Natural killer cell (primary cell): Measurements from ENCODE around the gene OBSCN. TPM values are rescaled to one million over a fixed set of nuclear protein-coding genes. Genes with fewer than 3 reads are reported as not detected.
"Not testable (repeated sequence)": the region's sequence is repeated elsewhere in the genome, so short reads cannot be mapped to it uniquely, and the experiment has no call there.

Source experiments
- ATAC-seq, 3 donors: fragments of 150-1000 bp in 2 of 3; fragments of 200-7000 bp in 1 of 3; cut with Tn5 transposase; 1 replicate in 1 of 3; 2 replicates in 2 of 3; pipeline ENCODE4 v1.10.0; 2021; ENCODE audit warnings: mild to moderate bottlenecking in 2 of 3, moderate library complexity in 2 of 3
- DNase-seq, 2 donors: peaks; one replicate each; pipeline versions ENCODE4 v3.0.0 to v3.0.0-alpha.2; 2013 to 2021; ENCODE audit warnings: mixed read lengths in 1 of 2
- H3K27ac ChIP-seq: one replicate; pipeline ENCODE4 v1.5.1; 2013; ENCODE audit warnings: mild to moderate bottlenecking, low read length
- H3K27me3 ChIP-seq: one replicate; pipeline ENCODE4 v1.6.1; 2013; ENCODE audit warnings: low read length; ENCODE audit not compliant: control insufficient read depth, insufficient read depth
- H3K36me3 ChIP-seq: one replicate; pipeline ENCODE4 v1.6.1; 2013; ENCODE audit warnings: low read length; ENCODE audit not compliant: control insufficient read depth, insufficient read depth
- H3K4me1 ChIP-seq: one replicate; pipeline ENCODE4 v1.6.1; 2013; ENCODE audit warnings: low read length; ENCODE audit not compliant: control insufficient read depth, insufficient read depth
- H3K4me3 ChIP-seq: one replicate; pipeline ENCODE4 v1.5.1; 2013; ENCODE audit warnings: low read length
- H3K9me3 ChIP-seq: one replicate; pipeline ENCODE4 v1.6.1; 2013; ENCODE audit warnings: low read length; ENCODE audit not compliant: control insufficient read depth, insufficient read depth
- H3K27ac Mint-ChIP-seq, 2 donors: one replicate each; pipeline ENCODE4 v1.8.0; 2022; ENCODE audit warnings: mild to moderate bottlenecking in 2 of 2, mixed read lengths in 2 of 2, moderate library complexity in 1 of 2
- H3K27me3 Mint-ChIP-seq, 2 donors: one replicate each; pipeline ENCODE4 v1.8.0; 2022; ENCODE audit warnings: low read depth in 2 of 2, mixed read lengths in 2 of 2
- H3K36me3 Mint-ChIP-seq: one replicate; pipeline ENCODE4 v1.8.0; 2022; ENCODE audit warnings: mixed read lengths
- H3K4me1 Mint-ChIP-seq, 2 donors: one replicate each; pipeline ENCODE4 v1.8.0; 2022; ENCODE audit warnings: mixed read lengths in 2 of 2
- H3K4me3 Mint-ChIP-seq: one replicate; pipeline ENCODE4 v1.8.0; 2022; ENCODE audit warnings: mild to moderate bottlenecking, moderate library complexity, mixed read lengths
- H3K9me3 Mint-ChIP-seq, 2 donors: one replicate each; pipeline ENCODE4 v1.8.0; 2022; ENCODE audit warnings: mixed read lengths in 2 of 2
- CTCF ChIP-seq: fragments of 200-600 bp; IDR thresholded peaks from one replicate; pipeline ENCODE4 v1.8.0; 2022; ENCODE audit warnings: antibody characterized with exemption
- WGBS: methylation state at CpG from one replicate; pipeline ENCODE4 v1.1.7; 2013; ENCODE audit warnings: missing lambda C conversion rate; ENCODE audit not compliant: insufficient coverage; 5-methylcytosine and 5-hydroxymethylcytosine counted together
- intact Hi-C: fragments of 100-400 bp; cut with micrococcal nuclease; formaldehyde crosslinking; loops from one replicate; pipeline ENCODE4 v1.14.2; 2022
- total RNA-seq, 4 donors: library from RNA; stranded (reverse); fragments of 120-200 nt in 1 of 4; gene quantifications; one replicate each; pipeline versions ENCODE4 v1.2.3 to v1.2.4, GENCODE V29; 2013 to 2022

OBSCN gene
- total RNA-seq, 3 donors from 2014 or later (not counting 1 experiment from before 2014, with no cell fraction given) = 9.6 to 30.0 (median 14.3) TPM

- Histone ChIP-seq H3K27me3 (no peaks in the 10 kb centered on the region), H3K27ac (no peak overlapping the region), H3K4me3 (no peak overlapping the region), H3K9me3 (no peaks in the 10 kb centered on the region), H3K4me1 (no peaks in the 10 kb centered on the region), H3K36me3 (no peaks in the 10 kb centered on the region)
- DNase-seq = no peak
- H3K4me1 Mint-ChIP-seq = no peaks in the 10 kb centered on the region
- H3K9me3 Mint-ChIP-seq = no peaks in the 10 kb centered on the region
- H3K4me3 Mint-ChIP-seq = no peak overlapping the region
- no peaks in the 10 kb centered on the region for H3K27me3 Mint-ChIP-seq
- no peak for ATAC-seq
- no peak for TF ChIP-seq CTCF
- intact Hi-C loops = no loop called here
- 88% methylated on average over 10 of the region's 10 CpGs for WGBS
- no peaks in the 10 kb centered on the region for H3K36me3 Mint-ChIP-seq
- H3K27ac Mint-ChIP-seq = no peak overlapping the region
Observed at GRCh38 chr1:228226956-228227791, 19.3 kb downstream of the OBSCN start.

GRCh38 chr1:228228147-228228546 is 20.3 kb downstream of the OBSCN start:
- intact Hi-C loops, H3K4me1 ChIP-seq, H3K9me3 ChIP-seq, H3K27me3 Mint-ChIP-seq, H3K27ac ChIP-seq, H3K9me3 Mint-ChIP-seq, H3K36me3 ChIP-seq, H3K27ac Mint-ChIP-seq, H3K4me1 Mint-ChIP-seq, H3K27me3 ChIP-seq, DNase-seq, H3K4me3 Mint-ChIP-seq, H3K4me3 ChIP-seq, ATAC-seq, H3K36me3 Mint-ChIP-seq: not testable (repeated sequence)
- 91% methylated on average over 5 of the region's 5 CpGs for WGBS

- Histone ChIP-seq H3K27me3 (no peaks in the 10 kb centered on the region), H3K36me3 (no peaks in the 10 kb centered on the region), H3K9me3 (no peaks in the 10 kb centered on the region), H3K27ac (no peak overlapping the region), H3K4me1 (no peaks in the 10 kb centered on the region), H3K4me3 (no peak overlapping the region)
- WGBS = 81% methylated on average over 4 of the region's 5 CpGs
- Mint-ChIP-seq H3K36me3 (peaks cover 11% of the 10 kb centered on the region), H3K27me3 (no peaks in the 10 kb centered on the region), H3K4me3 (no peak overlapping the region), H3K9me3 (no peaks in the 10 kb centered on the region), H3K27ac (no peak overlapping the region), H3K4me1 (no peaks in the 10 kb centered on the region)
- DNase-seq (no peak), ATAC-seq (no peak)
- intact Hi-C loops = no loop called here
- no peak for TF ChIP-seq CTCF
Observed at GRCh38 chr1:228228601-228229074, 20.8 kb downstream of the OBSCN start.

GRCh38 chr1:228231189-228231588 is 23.3 kb downstream of the OBSCN start:
- Histone ChIP-seq H3K9me3 (no peaks in the 10 kb centered on the region), H3K4me1 (no peaks in the 10 kb centered on the region), H3K27ac (no peak overlapping the region), H3K27me3 (no peaks in the 10 kb centered on the region), H3K36me3 (no peaks in the 10 kb centered on the region), H3K4me3 (no peak overlapping the region)
- no peak overlapping the region for H3K27ac Mint-ChIP-seq
- no peaks in the 10 kb centered on the region for H3K9me3 Mint-ChIP-seq
- DNase-seq (no peak), ATAC-seq (no peak)
- WGBS = 100% methylated on average over 1 of the region's 2 CpGs
- no peak overlapping the region for H3K4me3 Mint-ChIP-seq
- intact Hi-C loops = no loop called here
- no peaks in the 10 kb centered on the region for H3K27me3 Mint-ChIP-seq
- no peak for TF ChIP-seq CTCF
- no peaks in the 10 kb centered on the region for H3K4me1 Mint-ChIP-seq
- peaks cover 14% of the 10 kb centered on the region for H3K36me3 Mint-ChIP-seq
